ENCODE measurements around the gene SLIT3.

GRCh38 chr5:168883281-168883741, 417.6 kb downstream of the SLIT3 start:
- TF ChIP-seq CTCF (IDR thresholded peaks at IDR 0.05) (no peak), POLR2A (IDR thresholded peaks at IDR 0.05; ENCODE audit: low read depth) (no peak), POLR2AphosphoS5 (IDR thresholded peaks at IDR 0.05) (no peak)

Data from esophagus muscularis mucosa (tissue), 3 donors.